UCSD-AML1 (cell line): ENCODE measurements around the gene FOSL2.

Experiments
- DNase-seq: peaks from one replicate; lab custom pipeline; 2025; ENCODE audit not compliant: unreplicated experiment; lab: John Stamatoyannopoulos, UW

FOSL2 gene

GRCh38 chr2:28356095-28356911 lies 36.4 kb upstream of the FOSL2 start:
- peak; percentile 69 for DNase-seq

- DNase-seq: no peak
These were observed 35.6 kb upstream of the FOSL2 start for GRCh38 chr2:28357055-28357454.

- no peak for DNase-seq
These were observed 34.5 kb upstream of the FOSL2 start for GRCh38 chr2:28357948-28358667.

- DNase-seq: peak; percentile 55
These were observed 33.9 kb upstream of the FOSL2 start for GRCh38 chr2:28358668-28359201.

GRCh38 chr2:28359222-28360057 lies 33.2 kb upstream of the FOSL2 start:
- peak; percentile 91 for DNase-seq

GRCh38 chr2:28360058-28360717 lies 32.5 kb upstream of the FOSL2 start:
- DNase-seq: no peak

GRCh38 chr2:28360718-28361293 lies 31.9 kb upstream of the FOSL2 start:
- DNase-seq: no peak

GRCh38 chr2:28361991-28362710 lies 30.5 kb upstream of the FOSL2 start:
- no peak for DNase-seq

- DNase-seq: no peak
These were observed 29.6 kb upstream of the FOSL2 start for GRCh38 chr2:28362991-28363521.

GRCh38 chr2:28363686-28364280 lies 28.9 kb upstream of the FOSL2 start:
- no peak for DNase-seq

GRCh38 chr2:28364610-28365009 lies 28.0 kb upstream of the FOSL2 start:
- DNase-seq: no peak

GRCh38 chr2:28365158-28365557 lies 27.5 kb upstream of the FOSL2 start:
- peak; percentile 49 for DNase-seq

GRCh38 chr2:28366149-28366495 lies 26.5 kb upstream of the FOSL2 start:
- no peak for DNase-seq

GRCh38 chr2:28366496-28367282 lies 26.0 kb upstream of the FOSL2 start:
- DNase-seq: peak; percentile 87

- DNase-seq: no peak
These were observed 24.8 kb upstream of the FOSL2 start for GRCh38 chr2:28367667-28368356.

- no peak for DNase-seq
These were observed 24.3 kb upstream of the FOSL2 start for GRCh38 chr2:28368357-28368798.

- no peak for DNase-seq
These were observed 23.3 kb upstream of the FOSL2 start for GRCh38 chr2:28369358-28369757.

- DNase-seq: no peak
These were observed 22.3 kb upstream of the FOSL2 start for GRCh38 chr2:28370354-28370753.
